A549 (cell line): ENCODE measurements around the gene ST13. TPM values are rescaled to one million over a fixed set of nuclear protein-coding genes. Genes with fewer than 3 reads are reported as not detected.

Source experiments
- ATAC-seq, 2 experiments: fragments of 200-7000 bp in 1 of 2; fragments of >200 bp in 1 of 2; cut with Nextera tagmentation in 1 of 2; cut with Tn5 transposase in 1 of 2; 3 replicates each; pipeline versions ENCODE4 v1.8.0 to v1.9.1; 2018 to 2020; ENCODE audit warnings: mild to moderate bottlenecking in 1 of 2, moderate library complexity in 1 of 2
- CTCF ChIA-PET: fragments of 300-600 bp; sonication (Branson Sonifier 250); formaldehyde crosslinking; extraction: SDS; loops from one replicate; lab custom pipeline; 2021; ENCODE audit warnings: antibody characterized with exemption, inconsistent platforms; lab: Yijun Ruan, JAX
- POLR2A ChIA-PET: fragments of 350-600 bp; formaldehyde crosslinking; extraction: SDS; loops from one replicate; lab custom pipeline; 2021; ENCODE audit warnings: antibody characterized with exemption, inconsistent platforms; lab: Yijun Ruan, JAX
- DNase-seq, 2 experiments: peaks; one replicate each; pipeline versions ENCODE4 v3.0.0 to v3.0.0-alpha.2; 2011 to 2016; ENCODE audit warnings: low read depth in 1 of 2, low spot score in 1 of 2
- FAIRE-seq: peaks from 2 replicates; lab custom pipeline; 2011; peaks lifted over from hg19 to GRCh38; lab: Jason Lieb, UNC
- H3K27ac ChIP-seq, 2 experiments: fragments of >200 bp; sonication (Bioruptor Twin); formaldehyde crosslinking; 3 replicates each; pipeline ENCODE4 v1.5.1; 2016 to 2017
- H3K4me1 ChIP-seq: fragments of >200 bp; sonication (Bioruptor Twin); formaldehyde crosslinking; 3 replicates; pipeline ENCODE4 v1.6.1; 2016
- H3K4me2 ChIP-seq: fragments of >200 bp; sonication (Bioruptor Twin); formaldehyde crosslinking; 3 replicates; pipeline ENCODE4 v1.6.1; 2016
- H3K4me3 ChIP-seq: fragments of >200 bp; sonication (Bioruptor Twin); formaldehyde crosslinking; 3 replicates; pipeline ENCODE4 v1.5.1; 2016
- H3K9me3 ChIP-seq: fragments of >200 bp; sonication (Bioruptor Twin); formaldehyde crosslinking; 3 replicates; pipeline ENCODE4 v1.6.1; 2016
- BCL3 ChIP-seq: fragments of >200 bp; sonication (Bioruptor Twin); formaldehyde crosslinking; IDR thresholded peaks from 3 replicates; pipeline ENCODE4 v1.6.1; 2016
- BHLHE40 ChIP-seq: IDR thresholded peaks from 2 replicates; pipeline ENCODE4 v1.6.1; 2012; ENCODE audit warnings: low read depth, low read length, inconsistent platforms
- CEBPB ChIP-seq, 2 experiments: fragments of >200 bp in 1 of 2; sonication (Bioruptor Twin) in 1 of 2; formaldehyde crosslinking in 1 of 2; IDR thresholded peaks; 2 replicates each; pipeline ENCODE4 v1.6.1; 2012 to 2016
- CHD4 ChIP-seq: fragments of 200-600 bp; sonication (generic); IDR thresholded peaks from 2 replicates; pipeline ENCODE4 v1.6.1; 2016; ENCODE audit warnings: antibody characterized with exemption, mild to moderate bottlenecking, borderline replicate concordance
- EHF ChIP-seq: fragments of 250-450 bp; sonication (Bioruptor Pico); IDR thresholded peaks from 2 replicates; pipeline ENCODE4 v1.5.0; 2020; ENCODE audit warnings: mild to moderate bottlenecking
- HDAC2 ChIP-seq: fragments of 200-600 bp; sonication (generic); IDR thresholded peaks from 2 replicates; pipeline ENCODE4 v1.6.1; 2016
- HOXB13 ChIP-seq: fragments of 250-450 bp; sonication (Bioruptor Pico); IDR thresholded peaks from 2 replicates; pipeline ENCODE4 v1.5.0; 2020; ENCODE audit warnings: low read depth, mild to moderate bottlenecking, moderate library complexity
- JUN ChIP-seq, 2 experiments: fragments of >200 bp; sonication (Bioruptor Twin); formaldehyde crosslinking; IDR thresholded peaks; 2 replicates in 1 of 2; 3 replicates in 1 of 2; pipeline ENCODE4 v1.6.1; 2016 to 2017
- JUNB ChIP-seq: fragments of >200 bp; sonication (Bioruptor Twin); formaldehyde crosslinking; IDR thresholded peaks from 2 replicates; pipeline ENCODE4 v1.6.1; 2016
- MYC ChIP-seq: IDR thresholded peaks from 2 replicates; pipeline ENCODE4 v1.6.1; 2012; ENCODE audit warnings: mild to moderate bottlenecking, inconsistent platforms, low read length, improper control_type of control experiment, borderline replicate concordance
- PBX3 ChIP-seq: IDR thresholded peaks from 2 replicates; pipeline ENCODE4 v1.6.1; 2012
- RAD21 ChIP-seq, 2 experiments: fragments of >200 bp in 1 of 2; sonication (Bioruptor Twin) in 1 of 2; formaldehyde crosslinking in 1 of 2; IDR thresholded peaks in 1 of 2; conservative IDR thresholded peaks in 1 of 2; 2 replicates in 1 of 2; 3 replicates in 1 of 2; pipeline ENCODE4 v1.6.1; 2012 to 2018; ENCODE audit warnings: inconsistent platforms in 1 of 2
- RARB ChIP-seq: fragments of 250-450 bp; sonication (Bioruptor Pico); IDR thresholded peaks from 2 replicates; pipeline ENCODE4 v1.8.0; 2021; ENCODE audit warnings: mild to moderate bottlenecking, moderate library complexity
- RFX5 ChIP-seq: fragments of 450-650 bp; IDR thresholded peaks from 2 replicates; pipeline ENCODE4 v1.7.1; 2014; ENCODE audit warnings: antibody characterized with exemption, mild to moderate bottlenecking, moderate library complexity
- RNF2 ChIP-seq: fragments of 200-600 bp; sonication (generic); IDR thresholded peaks from 2 replicates; pipeline ENCODE4 v1.6.1; 2016; ENCODE audit warnings: low read depth, mild to moderate bottlenecking, antibody characterized with exemption, moderate library complexity, borderline replicate concordance
- SMC3 ChIP-seq: fragments of >200 bp; sonication (Bioruptor Twin); formaldehyde crosslinking; IDR thresholded peaks from 3 replicates; pipeline ENCODE4 v1.6.1; 2018; ENCODE audit warnings: inconsistent platforms
- SREBF2 ChIP-seq: fragments of 450-650 bp; IDR thresholded peaks from 2 replicates; pipeline ENCODE4 v1.6.1; 2014; ENCODE audit warnings: mild to moderate bottlenecking, moderate library complexity
- TFCP2L1 ChIP-seq: fragments of 250-450 bp; sonication (Bioruptor Pico); IDR thresholded peaks from 2 replicates; pipeline ENCODE4 v1.5.0; 2021; ENCODE audit warnings: mild to moderate bottlenecking
- TP53 ChIP-seq: fragments of 250-450 bp; sonication (Bioruptor Pico); IDR thresholded peaks from 2 replicates; pipeline ENCODE4 v1.5.0; 2021; ENCODE audit warnings: mild to moderate bottlenecking, moderate library complexity
- ZC3H11A ChIP-seq: fragments of 450-650 bp; IDR thresholded peaks from 2 replicates; pipeline ENCODE4 v1.6.1; 2014; ENCODE audit warnings: antibody characterized with exemption, mild to moderate bottlenecking
- ZNF302 ChIP-seq: fragments of 250-450 bp; sonication (Bioruptor Pico); IDR thresholded peaks from 2 replicates; pipeline ENCODE4 v1.9.0; 2021; ENCODE audit warnings: inconsistent platforms, mild to moderate bottlenecking, moderate library complexity
- ZSCAN20 ChIP-seq: fragments of 250-450 bp; sonication (Bioruptor Pico); IDR thresholded peaks from 2 replicates; pipeline ENCODE4 v1.8.0; 2022; ENCODE audit warnings: mild to moderate bottlenecking, moderate library complexity
- WGBS: methylation state at CpG from one replicate; pipeline ENCODE4 v1.1.6; 2017; ENCODE audit errors: missing lambda C conversion rate; 5-methylcytosine and 5-hydroxymethylcytosine counted together
- polyA plus RNA-seq, 4 experiments: library from polyadenylated mRNA; depleted of rRNA in 3 of 4; stranded (reverse); fragments of >200 nt; fragmentation: RNase III in 1 of 4; extraction: RNeasy Plus Mini Kit Qiagen cat#74134 plus additional on column Dnase treatment in 1 of 4; gene quantifications; 2 replicates in 3 of 4; 3 replicates in 1 of 4; pipeline ENCODE4 v1.2.3, GENCODE V29; 2011 to 2017
- TF ChIP-seq, protein P1 (sequence below): IDR thresholded peaks from 2 replicates; pipeline ENCODE4 v1.6.1; 2012
- TF ChIP-seq, protein P2 (sequence below): IDR thresholded peaks from 2 replicates; pipeline ENCODE4 v1.6.1; 2012; ENCODE audit warnings: low read depth, borderline replicate concordance
- TF ChIP-seq, protein P3 (sequence below): fragments of 150-350 bp; IDR thresholded peaks from 2 replicates; pipeline ENCODE4 v1.6.1; 2014; ENCODE audit warnings: low read depth, mild to moderate bottlenecking, low read length

ST13 gene
- polyA plus RNA-seq, 2 of the 4 experiments (the other 2 are of a cell fraction), result 181 to 227 TPM

GRCh38 chr22:40817737-40818136 is 38.7 kb downstream of the ST13 start:
- H3K4me2 ChIP-seq, result peak overlapping the region; percentile 77
- ChIA-PET POLR2A (interaction anchor here (1.6 kb wide), 1 partner anchor 39 kb away, joined by 5 read pairs; the partner anchor contains the start of genes ST13 and XPNPEP3), CTCF (interaction anchor here (1.3 to 2.3 kb wide), 3 partner anchors 8 to 135 kb away, joined by 4 to 7 read pairs (median 6); no protein-coding TSS in a partner anchor)
- ATAC-seq (no peak), DNase-seq (no peak), FAIRE-seq (no peak)
- no peak overlapping the region; a peak in 1 of 6 replicates for H3K27ac ChIP-seq
- no peaks in the 10 kb centered on the region for H3K9me3 ChIP-seq
- 97% methylated on average over 4 of the region's 4 CpGs for WGBS
- peak overlapping the region; percentile 93; the same call in 2 of the 3 replicates for H3K4me3 ChIP-seq
- peaks cover 19% of the 10 kb centered on the region; the same call in 2 of the 3 replicates for H3K4me1 ChIP-seq
- TF ChIP-seq, protein P1, sequence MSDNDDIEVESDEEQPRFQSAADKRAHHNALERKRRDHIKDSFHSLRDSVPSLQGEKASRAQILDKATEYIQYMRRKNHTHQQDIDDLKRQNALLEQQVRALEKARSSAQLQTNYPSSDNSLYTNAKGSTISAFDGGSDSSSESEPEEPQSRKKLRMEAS, result no peak
- TF ChIP-seq SMC3, result no peak
- no peak for TF ChIP-seq SREBF2
- TF ChIP-seq RARB (CRISPR knock-in tag), result no peak
- no peak for TF ChIP-seq HOXB13 (CRISPR knock-in tag)
- no peak for TF ChIP-seq TP53 (CRISPR knock-in tag)
- no peak for TF ChIP-seq TFCP2L1 (CRISPR knock-in tag)
- TF ChIP-seq EHF (CRISPR knock-in tag), result no peak
- TF ChIP-seq RFX5, result no peak
- no peak for TF ChIP-seq BHLHE40
- no peak for TF ChIP-seq PBX3
- TF ChIP-seq RNF2, result no peak
- TF ChIP-seq JUN (IDR thresholded peaks at IDR 0.05), result no peak
- TF ChIP-seq MYC, result no peak
- TF ChIP-seq JUNB, result no peak
- TF ChIP-seq CHD4, result no peak

DNA sequence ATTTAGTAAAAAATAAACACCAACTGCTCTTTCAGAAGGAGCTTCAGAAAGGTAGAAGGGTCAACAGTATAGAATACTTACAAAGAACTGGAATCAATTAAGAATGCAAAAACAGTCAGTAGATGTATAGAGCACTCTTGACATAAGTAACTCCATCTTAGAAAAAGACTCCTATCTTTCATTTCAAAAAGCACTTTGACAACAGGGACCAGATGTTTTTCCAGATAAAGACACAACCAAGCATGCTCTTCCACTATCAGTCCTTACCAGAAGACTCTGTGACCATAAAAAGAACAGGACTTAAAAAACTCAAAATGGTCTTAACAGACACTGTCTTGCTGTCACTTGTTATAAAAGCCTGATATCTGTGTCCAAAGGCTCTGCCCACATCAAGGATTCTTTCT is 42.5 kb downstream of the ST13 start:
- ATAC-seq, result no peak
- Histone ChIP-seq H3K4me2 (no peak overlapping the region), H3K4me3 (no peak overlapping the region), H3K4me1 (peaks cover 15% of the 10 kb centered on the region; the same call in 2 of the 3 replicates)
- CTCF ChIA-PET, result no interaction called here
- no peak for TF ChIP-seq TFCP2L1 (CRISPR knock-in tag)
- TF ChIP-seq, protein P2, sequence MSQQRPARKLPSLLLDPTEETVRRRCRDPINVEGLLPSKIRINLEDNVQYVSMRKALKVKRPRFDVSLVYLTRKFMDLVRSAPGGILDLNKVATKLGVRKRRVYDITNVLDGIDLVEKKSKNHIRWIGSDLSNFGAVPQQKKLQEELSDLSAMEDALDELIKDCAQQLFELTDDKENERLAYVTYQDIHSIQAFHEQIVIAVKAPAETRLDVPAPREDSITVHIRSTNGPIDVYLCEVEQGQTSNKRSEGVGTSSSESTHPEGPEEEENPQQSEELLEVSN, result no peak
- no peak for TF ChIP-seq RAD21 (conservative IDR thresholded peaks at IDR 0.05 in 1 of 2, IDR thresholded peaks at IDR 0.05 in 1 of 2)
- TF ChIP-seq HDAC2, result no peak
- TF ChIP-seq ZC3H11A, result no peak
- no peak for TF ChIP-seq CEBPB (IDR thresholded peaks at IDR 0.05)
- TF ChIP-seq, all 56 proteins: peak for 0
- FAIRE-seq, result no peak
- no peak overlapping the region for H3K27ac ChIP-seq
- no peaks in the 10 kb centered on the region for H3K9me3 ChIP-seq
- POLR2A ChIA-PET, result no interaction called here
- no peak for DNase-seq

DNA sequence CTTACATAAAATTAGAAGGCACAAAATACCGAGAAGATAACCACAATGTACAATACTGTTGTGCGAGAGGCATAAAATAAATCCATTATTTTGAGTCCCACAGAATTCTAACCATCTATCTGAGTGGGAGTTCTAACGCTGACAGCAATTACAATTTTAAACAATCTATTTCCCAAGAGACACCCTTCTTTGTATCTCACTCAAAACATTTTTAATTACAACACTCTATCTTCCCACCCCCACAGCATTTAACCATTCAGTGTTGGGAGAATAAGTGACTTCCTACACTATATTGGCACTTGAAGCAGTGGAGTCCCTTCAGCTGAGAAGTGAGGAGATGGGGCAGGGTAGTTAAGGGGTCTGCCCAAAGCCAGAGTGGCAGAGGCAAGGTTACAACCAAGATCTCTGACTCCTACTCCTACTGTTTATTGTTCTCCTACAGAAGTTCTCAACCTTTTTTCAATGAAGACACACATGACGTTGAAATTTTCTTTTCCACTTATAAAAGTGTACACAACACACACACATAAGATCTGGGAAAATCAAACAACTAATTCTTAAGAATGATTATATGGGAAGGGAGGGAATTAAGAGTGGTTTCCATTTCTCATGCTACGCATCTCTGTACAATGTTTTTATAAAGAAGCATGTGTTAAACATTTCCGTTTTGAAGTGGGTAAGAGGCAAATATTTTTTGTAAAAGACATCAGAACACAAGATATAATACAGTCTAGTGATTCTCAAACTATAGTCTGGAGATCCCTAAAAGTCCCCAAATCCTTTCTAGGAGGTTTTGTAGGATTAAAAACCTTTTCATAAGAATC is 48.2 kb downstream of the ST13 start:
- WGBS, result 73% methylated on average over 6 of the region's 6 CpGs
- Histone ChIP-seq H3K4me2 (no peak overlapping the region), H3K9me3 (no peaks in the 10 kb centered on the region), H3K27ac (no peak overlapping the region), H3K4me1 (0 out of 3 replicates have a peak, but pooled peaks cover 4% of the 10 kb centered on the region), H3K4me3 (no peak overlapping the region)
- ATAC-seq (no peak), FAIRE-seq (no peak), DNase-seq (no peak)
- no peak for TF ChIP-seq CHD4
- TF ChIP-seq, protein P3, sequence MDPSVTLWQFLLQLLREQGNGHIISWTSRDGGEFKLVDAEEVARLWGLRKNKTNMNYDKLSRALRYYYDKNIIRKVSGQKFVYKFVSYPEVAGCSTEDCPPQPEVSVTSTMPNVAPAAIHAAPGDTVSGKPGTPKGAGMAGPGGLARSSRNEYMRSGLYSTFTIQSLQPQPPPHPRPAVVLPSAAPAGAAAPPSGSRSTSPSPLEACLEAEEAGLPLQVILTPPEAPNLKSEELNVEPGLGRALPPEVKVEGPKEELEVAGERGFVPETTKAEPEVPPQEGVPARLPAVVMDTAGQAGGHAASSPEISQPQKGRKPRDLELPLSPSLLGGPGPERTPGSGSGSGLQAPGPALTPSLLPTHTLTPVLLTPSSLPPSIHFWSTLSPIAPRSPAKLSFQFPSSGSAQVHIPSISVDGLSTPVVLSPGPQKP, result no peak
- TF ChIP-seq JUNB, result no peak
- TF ChIP-seq BCL3, result no peak
- TF ChIP-seq ZNF302 (CRISPR knock-in tag), result no peak
- TF ChIP-seq ZSCAN20 (CRISPR knock-in tag), result no peak
- CTCF ChIA-PET, result interaction anchor here (0.6 kb wide), 1 partner anchor 335 kb away, joined by 3 read pairs; no protein-coding TSS in a partner anchor
- POLR2A ChIA-PET, result no interaction called here
